HG03159 (cell line): ENCODE measurements around the gene XYLT1.
A peak's percentile ranks its signal among the peaks of the same experiment; 100 is the strongest.

ENCODE experiments used
- ATAC-seq: cut with Tn5 transposase; IDR thresholded peaks from one replicate; pipeline ENCODE4 v1.9.1; 2021; ENCODE audit warnings: mild to moderate bottlenecking, moderate library complexity; ENCODE audit not compliant: unreplicated experiment

Gene XYLT1

GRCh38 chr16:17166095-17166494 lies 304.7 kb downstream of the XYLT1 start:
- no peak for ATAC-seq

DNA sequence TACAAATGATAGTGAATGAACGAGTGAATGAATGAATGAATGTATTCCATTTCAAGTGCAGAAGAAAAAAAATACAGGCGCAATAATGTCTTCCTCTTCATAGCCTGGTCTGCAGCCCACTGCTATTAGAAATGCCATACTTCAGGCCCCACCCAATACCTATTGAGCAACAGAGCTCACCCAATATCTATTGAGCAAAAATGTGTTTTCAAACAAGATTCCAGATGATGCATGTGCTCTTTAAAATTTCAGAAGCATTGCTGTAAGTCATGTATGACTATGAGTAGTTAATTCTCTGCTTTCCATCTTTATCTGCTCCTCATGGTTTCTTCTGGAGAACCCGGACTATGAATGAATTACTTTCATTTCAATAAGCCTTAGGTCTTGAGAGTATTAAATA lies 308.2 kb downstream of the XYLT1 start:
- ATAC-seq, result no peak

DNA sequence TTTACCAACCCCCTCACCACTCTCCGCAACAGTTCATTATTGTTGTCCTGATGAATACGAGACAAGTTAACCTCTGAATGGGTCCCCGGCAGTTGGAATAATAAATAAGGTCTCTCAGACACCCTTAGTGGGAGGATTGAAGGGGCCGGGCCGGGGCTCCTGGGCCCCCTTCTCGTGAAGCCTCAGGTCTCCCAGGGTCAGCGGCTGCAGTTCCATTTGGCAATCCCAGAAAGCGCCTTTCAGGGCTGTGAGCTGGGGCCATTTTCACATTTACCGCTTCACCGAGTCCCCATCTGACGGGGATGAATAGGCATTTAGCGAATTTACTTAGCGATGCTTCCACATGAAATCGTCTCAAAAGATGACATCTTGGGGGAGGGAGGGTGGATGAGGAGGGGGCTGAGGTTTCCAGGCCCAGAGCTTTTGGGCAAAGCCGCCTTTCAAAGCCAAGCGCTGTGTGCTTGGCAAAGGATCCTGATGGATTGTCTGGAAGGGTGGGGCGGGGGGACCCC lies 309.8 kb downstream of the XYLT1 start:
- ATAC-seq, result no peak

DNA sequence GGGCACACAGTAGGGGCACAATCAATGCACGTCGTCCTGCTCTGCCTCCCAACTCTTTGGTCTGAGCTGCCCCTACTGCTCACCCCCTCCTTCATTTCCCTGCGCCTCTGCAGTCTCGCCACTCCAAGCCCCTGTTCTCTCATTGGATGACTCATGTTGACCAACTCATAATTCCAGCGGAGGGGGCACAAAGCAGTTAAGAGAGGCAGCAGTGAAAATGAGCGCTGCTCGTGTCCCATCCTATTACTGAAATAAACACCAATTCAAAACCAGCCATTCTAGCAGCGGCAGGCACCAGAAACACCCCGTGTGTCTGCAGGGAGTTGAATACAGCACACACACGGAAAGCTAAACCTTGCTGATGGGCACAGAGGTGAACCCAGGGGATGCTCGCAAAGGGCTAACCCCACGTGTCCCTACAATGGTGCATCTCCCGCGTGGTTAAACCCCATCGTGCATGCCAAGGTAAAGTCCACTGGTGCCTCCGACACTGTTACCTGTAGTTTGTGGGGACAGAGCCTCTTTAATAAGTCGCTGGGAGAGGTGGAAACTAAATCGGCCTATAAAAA lies 310.4 kb downstream of the XYLT1 start:
- no peak for ATAC-seq

DNA sequence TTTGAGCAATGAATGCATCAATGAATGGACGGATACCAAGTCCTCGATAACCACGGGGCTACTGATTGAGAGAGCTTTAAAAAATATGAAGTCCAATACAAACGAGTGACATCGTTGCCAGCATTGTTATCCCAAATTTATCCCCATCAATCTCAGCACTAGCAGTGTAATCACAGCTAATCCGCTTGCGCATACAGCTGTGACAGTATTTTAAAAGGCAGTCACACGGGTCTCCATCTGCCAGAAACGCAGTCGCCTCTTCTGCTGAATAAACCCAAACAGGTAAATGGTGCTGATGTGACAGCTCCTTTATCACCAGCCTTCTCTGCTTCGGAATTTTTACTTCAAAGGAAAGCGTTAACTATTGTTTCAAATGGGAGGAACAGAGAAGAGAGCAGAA lies 311.1 kb downstream of the XYLT1 start:
- no peak for ATAC-seq

GRCh38 chr16:17155936-17156335 lies 314.8 kb downstream of the XYLT1 start:
- no peak for ATAC-seq

DNA sequence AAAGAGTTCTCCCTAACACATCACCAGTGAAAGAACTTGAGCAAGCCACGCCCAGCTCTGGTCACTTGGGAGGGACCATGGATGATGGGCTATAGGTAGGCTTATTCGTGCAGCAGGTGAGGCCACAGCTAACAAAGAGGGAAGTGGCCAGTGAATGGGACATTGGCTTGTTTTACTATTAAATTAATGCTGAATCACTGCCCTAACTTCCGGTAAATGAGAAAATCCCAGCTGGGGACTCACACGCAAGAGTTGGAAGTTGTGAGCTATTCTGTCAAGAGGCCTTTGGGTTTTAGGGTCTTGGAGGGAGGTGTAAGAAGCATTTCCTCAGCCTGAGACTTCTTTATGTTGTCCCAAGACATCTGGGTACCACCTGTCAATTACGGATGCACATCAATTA lies 315.3 kb downstream of the XYLT1 start:
- ATAC-seq, result no peak

- no peak for ATAC-seq
Measured at GRCh38 chr16:17154981-17155380, 315.8 kb downstream of the XYLT1 start.

DNA sequence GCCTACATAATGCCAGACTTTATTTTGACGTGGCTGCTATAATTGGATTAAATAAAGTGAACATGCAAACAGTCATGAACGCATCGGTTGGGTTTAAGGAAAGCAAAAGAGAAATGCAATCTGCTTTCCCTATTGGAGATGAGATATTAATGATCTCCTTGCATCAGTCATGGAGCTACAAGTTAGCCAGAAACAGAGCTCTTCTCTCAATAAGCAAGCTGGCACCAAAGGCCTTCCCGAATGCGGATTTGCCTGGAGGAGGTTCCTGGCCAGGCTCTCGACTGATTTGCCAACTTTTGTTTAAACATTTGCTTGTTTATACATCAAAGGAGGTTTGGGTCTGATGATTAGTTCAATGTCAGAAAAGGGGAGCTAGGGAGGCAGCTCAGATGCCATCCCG lies 318.4 kb downstream of the XYLT1 start:
- ATAC-seq, result no peak

DNA sequence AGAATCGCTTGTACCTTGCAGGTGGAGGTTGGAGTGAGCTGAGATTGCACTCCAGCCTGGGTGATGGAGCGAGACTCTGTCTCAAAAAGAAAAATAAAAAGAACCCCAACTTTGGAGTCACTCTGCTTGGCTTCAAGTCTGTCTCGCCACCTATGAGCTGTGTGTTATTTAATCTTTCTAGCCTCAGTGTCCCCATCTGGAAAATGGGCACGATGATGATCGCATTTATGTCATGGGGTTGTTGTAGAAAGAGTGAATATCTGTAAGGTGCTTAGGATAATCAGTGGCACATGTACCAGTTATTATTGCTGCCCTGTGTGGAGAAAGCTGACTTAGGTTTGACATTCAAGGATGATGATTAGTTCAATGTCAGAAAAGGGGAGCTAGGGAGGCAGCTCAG lies 319.4 kb downstream of the XYLT1 start:
- no peak for ATAC-seq

GRCh38 chr16:17149904-17150483 lies 320.8 kb downstream of the XYLT1 start:
- no peak for ATAC-seq

- no peak for ATAC-seq
Measured at GRCh38 chr16:17147942-17148341, 322.8 kb downstream of the XYLT1 start.

- ATAC-seq, result no peak
Measured at GRCh38 chr16:17145029-17145428, 325.7 kb downstream of the XYLT1 start.

- ATAC-seq, result no peak
Measured at GRCh38 chr16:17144431-17144830, 326.3 kb downstream of the XYLT1 start.

GRCh38 chr16:17143546-17144419 lies 327.0 kb downstream of the XYLT1 start:
- no peak for ATAC-seq

DNA sequence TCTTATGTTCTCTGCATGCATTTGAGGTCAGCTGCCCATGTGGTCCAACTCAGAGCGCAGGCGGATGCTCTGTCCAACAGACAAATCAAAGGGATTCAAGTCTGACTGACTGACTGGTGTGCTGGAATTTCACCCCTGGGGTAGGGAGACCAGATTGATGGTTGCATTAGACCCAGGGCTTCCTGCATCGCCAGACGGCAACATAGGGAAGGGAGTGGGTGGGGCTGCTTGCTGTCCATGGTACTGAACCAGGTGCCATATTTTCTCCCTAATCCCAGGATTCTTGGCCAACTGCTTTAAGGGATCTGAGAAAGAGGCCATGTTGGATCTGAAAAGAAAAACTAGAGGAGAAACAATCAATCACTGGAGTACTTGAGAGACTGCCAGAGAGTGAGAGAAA lies 332.0 kb downstream of the XYLT1 start:
- ATAC-seq, result no peak

GRCh38 chr16:17135439-17135838 lies 335.3 kb downstream of the XYLT1 start:
- ATAC-seq, result no peak

DNA sequence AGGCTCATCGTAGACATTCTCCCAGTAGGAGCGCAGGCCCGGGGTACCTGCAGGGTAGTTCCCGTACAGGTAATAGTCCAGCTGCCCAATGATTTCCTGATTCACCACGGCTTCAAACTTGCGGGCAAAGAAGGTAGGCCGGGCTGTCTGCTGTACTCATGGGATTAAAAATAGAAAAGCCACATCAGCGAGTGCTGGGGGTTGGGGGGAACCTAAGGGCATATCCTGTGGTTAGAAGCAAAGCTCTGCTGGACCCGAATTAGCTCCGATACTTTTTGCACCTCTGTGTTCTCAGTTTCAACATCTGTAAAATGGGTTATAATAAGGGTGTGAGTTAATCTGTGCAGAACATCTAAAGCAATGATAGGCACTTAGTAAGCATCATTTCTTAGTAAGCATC lies 336.2 kb downstream of the XYLT1 start:
- ATAC-seq, result peak; percentile 75

GRCh38 chr16:17133851-17134250 lies 336.9 kb downstream of the XYLT1 start:
- ATAC-seq, result no peak

- ATAC-seq, result no peak
Measured at GRCh38 chr16:17131351-17131750, 339.4 kb downstream of the XYLT1 start.

GRCh38 chr16:17130733-17131132 lies 340.0 kb downstream of the XYLT1 start:
- ATAC-seq, result no peak

- no peak for ATAC-seq
Measured at GRCh38 chr16:17129971-17130370, 340.8 kb downstream of the XYLT1 start.
